Stomach (tissue), 9 donors: ENCODE data around the gene CMIP. TPM values are rescaled to one million over a fixed set of nuclear protein-coding genes. Genes with fewer than 3 reads are reported as not detected.

Experiments used
- DNase-seq, 2 donors: peaks; one replicate each; pipeline versions ENCODE4 v3.0.0 to v3.0.0-alpha.2; 2013 to 2019
- H3K27ac ChIP-seq, 5 donors: fragments of 200-600 bp in 4 of 5; sonication (generic) in 4 of 5; one replicate each; pipeline ENCODE4 v1.5.1; 2013 to 2019; ENCODE audit warnings: mild to moderate bottlenecking in 1 of 5, moderate library complexity in 1 of 5
- H3K27me3 ChIP-seq, 3 donors: fragments of 200-600 bp; sonication (generic); one replicate each; pipeline ENCODE4 v1.5.1; 2017 to 2019; ENCODE audit warnings: mixed run types in 1 of 3
- H3K36me3 ChIP-seq, 4 donors: fragments of 200-600 bp; sonication (generic); 1 replicate in 3 of 4; 2 replicates in 1 of 4; pipeline ENCODE4 v1.5.1; 2016 to 2019
- H3K4me1 ChIP-seq, 4 donors: fragments of 200-600 bp; sonication (generic); one replicate each; pipeline ENCODE4 v1.5.1; 2016 to 2019
- H3K4me3 ChIP-seq, 4 donors: fragments of 200-600 bp; sonication (generic) in 3 of 4; one replicate each; pipeline ENCODE4 v1.5.1; 2016 to 2019; ENCODE audit warnings: mild to moderate bottlenecking in 1 of 4
- H3K9me3 ChIP-seq, 4 donors: fragments of 200-600 bp; sonication (generic); one replicate each; pipeline ENCODE4 v1.5.1; 2016 to 2019
- EP300 ChIP-seq: sonication (generic); formaldehyde crosslinking; IDR thresholded peaks from one replicate; pipeline ENCODE4 v1.6.1; 2017; ENCODE audit warnings: antibody characterized with exemption
- POLR2A ChIP-seq, 4 donors: fragments of 450-650 bp; IDR thresholded peaks; one replicate each; pipeline ENCODE4 v1.6.1; 2016; ENCODE audit warnings: antibody characterized with exemption in 4 of 4, control low read depth in 2 of 4, mild to moderate bottlenecking in 1 of 4, moderate library complexity in 1 of 4
- POLR2AphosphoS5 ChIP-seq, 3 donors: sonication (generic); formaldehyde crosslinking; IDR thresholded peaks; one replicate each; pipeline ENCODE4 v1.6.1; 2016; ENCODE audit warnings: antibody characterized with exemption in 3 of 3
- WGBS, 5 donors: extraction: QIAGEN DNeasy Blood & Tissue Kit in 3 of 5; methylation state at CpG; one replicate each; pipeline versions ENCODE4 v1.1.5 to v1.1.7; 2013 to 2018; 5-methylcytosine and 5-hydroxymethylcytosine counted together
- intact Hi-C: fragments of 100-400 bp; cut with DNase I; formaldehyde crosslinking; loops from one replicate; pipeline ENCODE4 v1.15.1; 2023; ENCODE audit warnings: low total_unique reads
- polyA plus RNA-seq, 3 donors: library from polyadenylated mRNA; stranded (reverse); fragments of 200-250 nt; gene quantifications; one replicate each; pipeline ENCODE4 v1.2.3, GENCODE V29; 2013
- total RNA-seq, 5 donors: library from RNA; depleted of rRNA; stranded (reverse); fragments of >200 nt; gene quantifications; one replicate each; pipeline versions ENCODE4 v1.1.0 to v1.2.3, GENCODE V29; 2014 to 2016
- TF ChIP-seq, protein P1 (sequence below), 7 experiments: fragments of 450-650 bp in 4 of 7; fragments of 200-600 bp in 3 of 7; sonication (generic) in 3 of 7; IDR thresholded peaks; one replicate each; pipeline ENCODE4 v1.5.1; 2016 to 2019; ENCODE audit warnings: antibody characterized with exemption in 7 of 7, control low read depth in 2 of 7, mild to moderate bottlenecking in 1 of 7
- donor health status: healthy with polysubstance abuse.
- donor health status: Bipolar disorder and iron deficiency.
- donor health status: healthy.

Gene CMIP
- total and polyA plus RNA-seq, 8 donors: 11.1 to 71.0 (median 31.2) TPM

DNA sequence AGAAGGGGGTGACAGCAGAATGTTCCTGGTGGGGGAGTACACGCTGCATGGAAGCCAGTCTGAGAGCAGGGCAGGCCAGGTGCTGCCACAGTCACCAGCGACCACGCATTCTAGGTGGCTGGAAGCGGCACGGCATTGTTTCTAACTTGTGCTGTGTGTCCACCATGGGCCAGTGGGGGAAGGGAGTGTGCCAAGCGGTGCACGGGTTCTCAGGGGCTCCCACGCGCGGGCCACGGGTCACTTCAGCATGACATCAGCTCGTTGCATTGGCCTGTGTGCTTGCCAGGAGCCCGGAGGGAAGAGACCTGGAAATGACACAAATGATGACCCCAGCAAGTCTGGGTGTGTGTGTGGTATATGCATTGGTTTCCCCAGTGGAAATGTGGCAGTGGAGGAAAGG, 169.6 kb downstream of the CMIP start:
- Histone ChIP-seq H3K36me3 (peaks cover 2 to 57% (median 13%) of the 10 kb centered on the region in 4 donors), H3K9me3 (no peaks in the 10 kb centered on the region), H3K4me3 (no peak overlapping the region), H3K4me1 (peaks cover 42 to 86% (median 64%) of the 10 kb centered on the region in 4 donors), H3K27ac (peak overlapping the region in 2 of 5 donors; percentile 59 to 65), H3K27me3 (no peaks in the 10 kb centered on the region)
- TF ChIP-seq, protein P1, sequence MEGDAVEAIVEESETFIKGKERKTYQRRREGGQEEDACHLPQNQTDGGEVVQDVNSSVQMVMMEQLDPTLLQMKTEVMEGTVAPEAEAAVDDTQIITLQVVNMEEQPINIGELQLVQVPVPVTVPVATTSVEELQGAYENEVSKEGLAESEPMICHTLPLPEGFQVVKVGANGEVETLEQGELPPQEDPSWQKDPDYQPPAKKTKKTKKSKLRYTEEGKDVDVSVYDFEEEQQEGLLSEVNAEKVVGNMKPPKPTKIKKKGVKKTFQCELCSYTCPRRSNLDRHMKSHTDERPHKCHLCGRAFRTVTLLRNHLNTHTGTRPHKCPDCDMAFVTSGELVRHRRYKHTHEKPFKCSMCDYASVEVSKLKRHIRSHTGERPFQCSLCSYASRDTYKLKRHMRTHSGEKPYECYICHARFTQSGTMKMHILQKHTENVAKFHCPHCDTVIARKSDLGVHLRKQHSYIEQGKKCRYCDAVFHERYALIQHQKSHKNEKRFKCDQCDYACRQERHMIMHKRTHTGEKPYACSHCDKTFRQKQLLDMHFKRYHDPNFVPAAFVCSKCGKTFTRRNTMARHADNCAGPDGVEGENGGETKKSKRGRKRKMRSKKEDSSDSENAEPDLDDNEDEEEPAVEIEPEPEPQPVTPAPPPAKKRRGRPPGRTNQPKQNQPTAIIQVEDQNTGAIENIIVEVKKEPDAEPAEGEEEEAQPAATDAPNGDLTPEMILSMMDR (IDR thresholded peaks at IDR 0.05): no peak
- TF ChIP-seq POLR2AphosphoS5 (IDR thresholded peaks at IDR 0.05): no peak
- no peak for TF ChIP-seq POLR2A (IDR thresholded peaks at IDR 0.05)
- TF ChIP-seq EP300: no peak
- 89 to 95% (median 91%) methylated on average over 10 to 13 of the region's 13 CpGs for WGBS, 5 donors
- DNase-seq: no peak
- intact Hi-C loops: loop anchor here (10.0 kb wide), 1 partner anchor 111 kb away; no protein-coding TSS in a partner anchor

DNA sequence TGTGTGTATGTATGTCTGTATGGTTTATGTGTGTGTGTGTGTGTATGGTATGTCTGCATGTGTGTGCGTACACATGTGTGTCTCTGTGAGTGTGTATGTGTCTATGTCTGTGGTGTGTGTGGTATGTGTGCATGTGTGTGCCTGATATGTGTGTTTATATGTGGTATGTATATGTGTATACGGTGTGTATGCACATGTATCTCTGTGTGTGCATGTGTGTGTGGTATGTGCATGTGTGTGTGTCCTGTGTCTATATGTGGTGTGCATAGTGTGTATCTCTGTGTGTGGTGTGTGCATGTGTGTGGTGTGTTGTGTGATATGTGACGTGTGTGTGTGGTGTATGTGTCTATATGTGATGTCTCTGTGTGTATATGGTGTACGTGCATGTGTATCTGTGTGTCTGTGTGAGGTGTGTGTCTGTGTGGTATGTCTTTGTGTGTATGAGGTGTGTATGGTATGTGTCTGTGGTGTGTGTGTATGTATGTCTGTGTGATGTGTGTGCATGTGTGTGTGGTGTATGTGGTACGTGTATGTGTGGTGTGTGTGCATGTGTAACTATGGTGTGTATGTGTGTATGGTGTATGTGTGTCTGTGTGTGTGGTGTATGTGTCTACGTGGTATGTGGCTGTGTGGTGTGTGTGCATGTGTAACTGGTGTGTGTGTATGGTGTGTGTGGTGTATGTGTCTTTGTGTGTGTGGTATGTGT, 170.2 kb downstream of the CMIP start:
- intact Hi-C loops: loop anchor here (10.0 kb wide), 1 partner anchor 110 kb away; no protein-coding TSS in a partner anchor
- Histone ChIP-seq H3K4me1 (peaks cover 36 to 81% (median 61%) of the 10 kb centered on the region in 4 donors), H3K27ac (no peak overlapping the region), H3K4me3 (no peak overlapping the region), H3K9me3 (no peaks in the 10 kb centered on the region), H3K36me3 (peaks cover 0 to 51% (median 16%) of the 10 kb centered on the region in 4 donors), H3K27me3 (no peaks in the 10 kb centered on the region)
- TF ChIP-seq POLR2AphosphoS5 (IDR thresholded peaks at IDR 0.05): no peak
- no peak for TF ChIP-seq EP300
- TF ChIP-seq POLR2A (IDR thresholded peaks at IDR 0.05): no peak
- TF ChIP-seq, protein P1 (IDR thresholded peaks at IDR 0.05): no peak
- 86 to 97% (median 94%) methylated on average over 6 of the region's 6 CpGs for WGBS, 5 donors
- no peak for DNase-seq

DNA sequence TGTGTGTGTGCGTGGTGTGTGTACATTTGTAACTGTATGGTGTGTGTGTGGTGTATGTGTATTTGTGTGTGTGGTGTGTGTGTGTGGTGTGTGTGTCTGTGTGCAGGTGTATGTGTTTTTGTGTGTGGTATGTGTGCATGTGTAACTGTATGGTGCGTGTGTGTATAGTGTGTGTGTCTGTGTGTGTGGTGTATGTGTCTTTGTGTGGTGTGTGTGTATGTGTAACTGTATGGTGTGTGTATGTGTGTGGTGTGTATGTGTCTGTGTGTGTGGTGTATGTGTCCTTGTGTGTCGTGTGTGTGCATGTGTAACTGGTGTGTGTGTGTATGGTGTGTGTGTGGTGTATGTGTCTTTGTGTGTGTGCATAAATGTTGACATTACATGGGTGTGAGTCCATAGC, 170.8 kb downstream of the CMIP start:
- Histone ChIP-seq H3K4me3 (no peak overlapping the region), H3K9me3 (no peaks in the 10 kb centered on the region), H3K4me1 (peaks cover 31 to 75% (median 54%) of the 10 kb centered on the region in 4 donors), H3K36me3 (peaks cover 0 to 45% (median 16%) of the 10 kb centered on the region in 4 donors), H3K27ac (peak overlapping the region in 2 of 5 donors; percentile 63 to 70), H3K27me3 (no peaks in the 10 kb centered on the region)
- WGBS, 5 donors: 92 to 97% (median 94%) methylated on average over 3 of the region's 3 CpGs
- intact Hi-C loops: loop anchor here (10.0 kb wide), 1 partner anchor 109 kb away; no protein-coding TSS in a partner anchor
- TF ChIP-seq, protein P1 (IDR thresholded peaks at IDR 0.05): no peak
- TF ChIP-seq POLR2AphosphoS5 (IDR thresholded peaks at IDR 0.05) (no peak), POLR2A (IDR thresholded peaks at IDR 0.05) (no peak), EP300 (no peak)
- DNase-seq: no peak

DNA sequence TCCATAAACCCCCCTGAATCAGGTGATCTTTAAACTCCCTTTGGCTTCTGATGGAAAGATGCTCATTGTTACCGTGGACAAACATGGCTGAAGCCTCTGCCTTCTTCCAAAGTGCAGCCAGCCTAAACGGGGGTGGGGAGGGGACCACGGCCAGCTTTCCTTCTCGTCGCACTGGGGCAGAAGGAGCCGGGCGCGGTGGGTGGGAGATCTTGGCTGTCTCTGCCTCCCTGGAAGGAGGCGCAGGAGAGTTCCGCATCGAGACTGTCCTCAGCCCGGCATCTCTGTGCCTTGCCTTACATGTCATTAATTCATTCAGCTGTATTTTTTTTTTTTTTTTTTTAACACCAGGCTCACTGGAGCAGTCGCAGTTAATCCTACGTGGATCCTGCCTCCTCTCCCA, 171.2 kb downstream of the CMIP start:
- WGBS, 5 donors: 82 to 92% (median 88%) methylated on average over 14 of the region's 14 CpGs

More for the DNA sequence above, 171.2 kb downstream of the CMIP start:
- Histone ChIP-seq H3K27ac (peak overlapping the region in 4 of 5 donors; percentile 63 to 70 (median 70)), H3K4me1 (peaks cover 28 to 74% (median 52%) of the 10 kb centered on the region in 4 donors), H3K4me3 (no peak overlapping the region), H3K9me3 (no peaks in the 10 kb centered on the region), H3K36me3 (peaks cover 0 to 43% (median 17%) of the 10 kb centered on the region in 4 donors), H3K27me3 (no peaks in the 10 kb centered on the region)
- intact Hi-C loops: loop anchor here (10.0 kb wide), 1 partner anchor 109 kb away; no protein-coding TSS in a partner anchor
- no peak for DNase-seq
- no peak for TF ChIP-seq POLR2A (IDR thresholded peaks at IDR 0.05)
- TF ChIP-seq POLR2AphosphoS5 (IDR thresholded peaks at IDR 0.05): no peak
- no peak for TF ChIP-seq EP300
- TF ChIP-seq, protein P1 (IDR thresholded peaks at IDR 0.05): no peak
